Neural progenitor cell (in vitro differentiated cells): ENCODE results near the gene LCE1E.

Source experiments
- EZH2 ChIP-seq: fragments of 200-600 bp; sonication (generic); IDR thresholded peaks from 2 replicates; pipeline ENCODE4 v1.6.1; 2017; ENCODE audit warnings: antibody characterized with exemption, mild to moderate bottlenecking, moderate library complexity
- TF ChIP-seq, protein P1 (sequence below): fragments of 200-600 bp; sonication (generic); IDR thresholded peaks from 2 replicates; pipeline ENCODE4 v1.5.1; 2017; ENCODE audit warnings: antibody characterized with exemption, mild to moderate bottlenecking

DNA sequence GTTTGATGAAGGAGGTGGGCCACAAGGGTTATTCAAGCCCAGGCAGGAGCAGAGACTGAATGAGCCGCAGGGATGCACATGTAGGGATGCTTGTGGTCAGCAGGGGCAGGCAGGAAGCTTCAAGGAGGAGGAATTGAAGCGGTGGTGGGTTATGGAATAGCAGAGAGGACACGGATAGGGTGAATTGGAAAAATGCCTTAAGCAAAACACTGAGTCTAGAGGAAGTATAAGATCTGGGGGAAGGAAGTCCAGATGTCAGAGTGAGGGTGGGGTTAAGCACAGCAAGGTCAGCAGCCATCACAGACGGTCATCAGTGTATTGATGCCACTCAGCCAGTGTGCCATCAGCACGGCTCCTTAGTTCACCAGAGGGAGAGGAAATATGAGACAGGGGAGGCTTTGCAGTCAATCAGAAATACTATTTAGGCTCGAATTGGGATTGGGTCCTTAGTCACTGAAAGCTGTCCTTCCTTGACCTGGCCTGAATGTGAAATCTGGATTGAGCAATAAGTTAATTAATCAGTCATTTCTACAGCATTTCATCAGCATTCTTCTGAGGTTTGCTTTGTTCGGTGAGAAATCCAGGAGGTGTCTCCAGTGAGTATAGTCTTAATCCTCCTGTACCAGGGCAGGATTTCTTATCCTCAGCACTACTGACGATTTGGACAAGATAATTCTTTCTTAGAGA, 17.1 kb upstream of the LCE1E start:
- TF ChIP-seq, protein P1, sequence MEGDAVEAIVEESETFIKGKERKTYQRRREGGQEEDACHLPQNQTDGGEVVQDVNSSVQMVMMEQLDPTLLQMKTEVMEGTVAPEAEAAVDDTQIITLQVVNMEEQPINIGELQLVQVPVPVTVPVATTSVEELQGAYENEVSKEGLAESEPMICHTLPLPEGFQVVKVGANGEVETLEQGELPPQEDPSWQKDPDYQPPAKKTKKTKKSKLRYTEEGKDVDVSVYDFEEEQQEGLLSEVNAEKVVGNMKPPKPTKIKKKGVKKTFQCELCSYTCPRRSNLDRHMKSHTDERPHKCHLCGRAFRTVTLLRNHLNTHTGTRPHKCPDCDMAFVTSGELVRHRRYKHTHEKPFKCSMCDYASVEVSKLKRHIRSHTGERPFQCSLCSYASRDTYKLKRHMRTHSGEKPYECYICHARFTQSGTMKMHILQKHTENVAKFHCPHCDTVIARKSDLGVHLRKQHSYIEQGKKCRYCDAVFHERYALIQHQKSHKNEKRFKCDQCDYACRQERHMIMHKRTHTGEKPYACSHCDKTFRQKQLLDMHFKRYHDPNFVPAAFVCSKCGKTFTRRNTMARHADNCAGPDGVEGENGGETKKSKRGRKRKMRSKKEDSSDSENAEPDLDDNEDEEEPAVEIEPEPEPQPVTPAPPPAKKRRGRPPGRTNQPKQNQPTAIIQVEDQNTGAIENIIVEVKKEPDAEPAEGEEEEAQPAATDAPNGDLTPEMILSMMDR, result no peak
- no peak for TF ChIP-seq EZH2
